Mesendoderm (in vitro differentiated cells): ENCODE data around the gene PBX1.

Experiments used
- DNase-seq: peaks from one replicate; pipeline ENCODE4 v3.0.0; 2013
- H2AK5ac ChIP-seq: 2 replicates; pipeline ENCODE4 v1.6.1; 2013; ENCODE audit warnings: low read length, inconsistent platforms
- H2BK120ac ChIP-seq: 2 replicates; pipeline ENCODE4 v1.6.1; 2013; ENCODE audit warnings: low read depth, mild to moderate bottlenecking, low read length, moderate library complexity, mixed read lengths
- H2BK15ac ChIP-seq: replicated peaks from 2 replicates; pipeline ENCODE4 v1.6.1; 2013; ENCODE audit warnings: low read depth, mild to moderate bottlenecking, moderate library complexity
- H2BK5ac ChIP-seq: 2 replicates; pipeline ENCODE4 v1.6.1; 2013; ENCODE audit warnings: low read length, inconsistent platforms
- H3K18ac ChIP-seq: 2 replicates; pipeline ENCODE4 v1.6.1; 2013; ENCODE audit warnings: mild to moderate bottlenecking, low read length, mixed read lengths
- H3K23ac ChIP-seq: one replicate; pipeline ENCODE4 v1.6.1; 2013; ENCODE audit warnings: low read length
- H3K27ac ChIP-seq: 2 replicates; pipeline ENCODE4 v1.5.1; 2013; ENCODE audit warnings: low read depth, mild to moderate bottlenecking, inconsistent platforms, low read length, moderate library complexity
- H3K27me3 ChIP-seq: 2 replicates; pipeline ENCODE4 v1.6.1; 2013; ENCODE audit warnings: low read length, control low read depth, mild to moderate bottlenecking, inconsistent platforms; ENCODE audit not compliant: insufficient read depth, poor library complexity
- H3K36me3 ChIP-seq: 2 replicates; pipeline ENCODE4 v1.6.1; 2013; ENCODE audit warnings: low read length, inconsistent platforms; ENCODE audit not compliant: control insufficient read depth, insufficient read depth
- H3K4ac ChIP-seq: one replicate; pipeline ENCODE4 v1.6.1; 2013; ENCODE audit warnings: low read depth, mild to moderate bottlenecking, low read length, moderate library complexity
- H3K4me1 ChIP-seq: 2 replicates; pipeline ENCODE4 v1.6.1; 2013; ENCODE audit warnings: low read depth, low read length, inconsistent platforms; ENCODE audit not compliant: control insufficient read depth
- H3K4me2 ChIP-seq: 2 replicates; pipeline ENCODE4 v1.6.1; 2013; ENCODE audit warnings: low read length
- H3K4me3 ChIP-seq: 2 replicates; pipeline ENCODE4 v1.5.1; 2013; ENCODE audit warnings: mild to moderate bottlenecking, low read length
- H3K56ac ChIP-seq: one replicate; pipeline ENCODE4 v1.6.1; 2013; ENCODE audit warnings: low read length
- H3K79me1 ChIP-seq: 2 replicates; pipeline ENCODE4 v1.6.1; 2013; ENCODE audit warnings: low read length, inconsistent platforms
- H3K79me2 ChIP-seq: 2 replicates; pipeline ENCODE4 v1.6.1; 2013; ENCODE audit warnings: mild to moderate bottlenecking, low read length; ENCODE audit not compliant: control insufficient read depth, insufficient read depth
- H3K9ac ChIP-seq: 2 replicates; pipeline ENCODE4 v1.6.1; 2013; ENCODE audit warnings: low read length, inconsistent platforms
- H4K5ac ChIP-seq: one replicate; pipeline ENCODE4 v1.6.1; 2013; ENCODE audit warnings: low read length
- H4K8ac ChIP-seq: one replicate; pipeline ENCODE4 v1.6.1; 2013; ENCODE audit warnings: low read depth, mild to moderate bottlenecking, control low read depth, low read length, moderate library complexity
- WGBS: extraction: QIAGEN DNeasy Blood & Tissue Kit; methylation state at CpG from one replicate; pipeline ENCODE4 v1.1.7; 2013; ENCODE audit warnings: low lambda C conversion rate, missing lambda C conversion rate; ENCODE audit not compliant: insufficient coverage; ENCODE audit errors: extremely low coverage; 5-methylcytosine and 5-hydroxymethylcytosine counted together

Gene PBX1

GRCh38 chr1:164662955-164663354, 104.0 kb downstream of the PBX1 start:
- Histone ChIP-seq H4K5ac (no peak overlapping the region), H3K27me3 (no peaks in the 10 kb centered on the region), H2BK5ac (no peak overlapping the region), H3K79me2 (peaks cover 10% of the 10 kb centered on the region), H2BK120ac (no peak overlapping the region), H3K79me1 (peaks cover 22% of the 10 kb centered on the region), H2BK15ac (no peak overlapping the region), H4K8ac (no peak overlapping the region), H3K4me1 (peaks cover 4% of the 10 kb centered on the region), H3K18ac (no peak overlapping the region), H3K4me2 (no peak overlapping the region), H3K23ac (no peak overlapping the region), H3K36me3 (no peaks in the 10 kb centered on the region), H3K56ac (no peak overlapping the region), H3K9ac (no peak overlapping the region), H3K27ac (no peak overlapping the region), H3K4ac (no peak overlapping the region), H3K4me3 (no peak overlapping the region), H2AK5ac (no peak overlapping the region)
- no peak for DNase-seq
- WGBS: no CpG with 5 or more reads among the region's 1 CpG

GRCh38 chr1:164664127-164664526, 105.1 kb downstream of the PBX1 start:
- no peak for DNase-seq
- Histone ChIP-seq H3K56ac (no peak overlapping the region), H2BK120ac (no peak overlapping the region), H3K4ac (no peak overlapping the region), H3K4me3 (no peak overlapping the region), H2AK5ac (no peak overlapping the region), H3K27ac (no peak overlapping the region), H2BK5ac (no peak overlapping the region), H3K79me2 (peaks cover 10% of the 10 kb centered on the region), H3K27me3 (no peaks in the 10 kb centered on the region), H3K79me1 (peaks cover 26% of the 10 kb centered on the region), H3K9ac (no peak overlapping the region), H2BK15ac (no peak overlapping the region), H3K4me2 (no peak overlapping the region), H3K18ac (no peak overlapping the region), H3K36me3 (no peaks in the 10 kb centered on the region), H4K5ac (no peak overlapping the region), H3K23ac (no peak overlapping the region), H3K4me1 (peaks cover 4% of the 10 kb centered on the region), H4K8ac (no peak overlapping the region)
- no CpG with 5 or more reads among the region's 4 CpGs for WGBS

GRCh38 chr1:164667001-164667400, 108.0 kb downstream of the PBX1 start:
- Histone ChIP-seq H3K18ac (no peak overlapping the region), H3K4me3 (no peak overlapping the region), H2AK5ac (no peak overlapping the region), H4K5ac (no peak overlapping the region), H2BK15ac (no peak overlapping the region), H3K27ac (no peak overlapping the region), H3K4me1 (no peaks in the 10 kb centered on the region), H3K4me2 (no peak overlapping the region), H3K27me3 (no peaks in the 10 kb centered on the region), H2BK120ac (no peak overlapping the region), H2BK5ac (no peak overlapping the region), H3K23ac (no peak overlapping the region), H3K56ac (no peak overlapping the region), H3K79me1 (peaks cover 21% of the 10 kb centered on the region), H3K4ac (no peak overlapping the region), H3K36me3 (no peaks in the 10 kb centered on the region), H4K8ac (no peak overlapping the region), H3K79me2 (peaks cover 9% of the 10 kb centered on the region), H3K9ac (no peak overlapping the region)
- DNase-seq: no peak
- WGBS: no CpG with 5 or more reads among the region's 2 CpGs

GRCh38 chr1:164667600-164667999, 108.6 kb downstream of the PBX1 start:
- DNase-seq: no peak
- H3K18ac ChIP-seq: no peak overlapping the region

GRCh38 chr1:164668491-164669400, 109.8 kb downstream of the PBX1 start:
- Histone ChIP-seq H3K9ac (no peak overlapping the region), H3K56ac (no peak overlapping the region), H4K8ac (no peak overlapping the region), H3K4me2 (no peak overlapping the region), H2BK120ac (no peak overlapping the region), H3K4ac (no peak overlapping the region), H3K27ac (no peak overlapping the region), H3K36me3 (no peaks in the 10 kb centered on the region), H2BK5ac (no peak overlapping the region), H2AK5ac (no peak overlapping the region), H3K4me3 (no peak overlapping the region), H3K27me3 (no peaks in the 10 kb centered on the region), H2BK15ac (no peak overlapping the region), H3K18ac (no peak overlapping the region), H3K79me2 (peaks cover 8% of the 10 kb centered on the region), H3K23ac (no peak overlapping the region), H3K79me1 (peaks cover 17% of the 10 kb centered on the region), H4K5ac (no peak overlapping the region), H3K4me1 (no peaks in the 10 kb centered on the region)
- DNase-seq: no peak
- WGBS: 100% methylated on average over 3 of the region's 20 CpGs

More at GRCh38 chr1:164667600-164667999, 108.6 kb downstream of the PBX1 start:
- no peak overlapping the region for H3K4me3 ChIP-seq
- H3K23ac ChIP-seq: no peak overlapping the region
- peaks cover 17% of the 10 kb centered on the region for H3K79me1 ChIP-seq
- H2BK120ac ChIP-seq: no peak overlapping the region
- no CpG with 5 or more reads among the region's 5 CpGs for WGBS
- H3K4me2 ChIP-seq: no peak overlapping the region
- H3K4ac ChIP-seq: no peak overlapping the region
- no peak overlapping the region for H2AK5ac ChIP-seq
- no peak overlapping the region for H4K5ac ChIP-seq
- H4K8ac ChIP-seq: no peak overlapping the region
- no peak overlapping the region for H3K9ac ChIP-seq
- H3K27ac ChIP-seq: no peak overlapping the region
- H3K27me3 ChIP-seq: no peaks in the 10 kb centered on the region
- H3K4me1 ChIP-seq: no peaks in the 10 kb centered on the region
- H2BK15ac ChIP-seq: no peak overlapping the region
- no peaks in the 10 kb centered on the region for H3K36me3 ChIP-seq
- H3K79me2 ChIP-seq: peaks cover 9% of the 10 kb centered on the region
- no peak overlapping the region for H2BK5ac ChIP-seq
- H3K56ac ChIP-seq: no peak overlapping the region
